ENCODE measurements around the gene CFAP221.

The CFAP221 gene

DNA sequence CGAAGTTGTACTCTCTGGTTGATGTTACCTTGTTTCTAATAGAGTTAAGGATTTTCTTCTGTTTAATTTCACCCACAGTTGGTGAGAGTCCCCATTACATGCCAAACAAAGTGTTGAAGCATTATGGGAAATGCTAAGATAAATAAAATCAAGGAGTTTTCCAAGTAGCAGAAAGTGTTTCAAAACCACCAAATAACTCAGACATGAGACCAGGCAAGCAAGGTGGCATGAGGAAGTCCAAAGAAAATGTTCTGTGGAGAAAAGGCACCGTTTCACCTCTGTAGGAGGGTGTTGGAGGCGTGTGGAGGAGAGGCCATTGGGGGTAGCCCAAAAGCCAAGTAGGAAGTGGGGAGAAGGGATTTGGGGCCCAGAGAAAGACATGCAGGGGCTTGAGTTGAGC is 8.7 kb downstream of the CFAP221 start:
- TF ChIP-seq, protein P1, sequence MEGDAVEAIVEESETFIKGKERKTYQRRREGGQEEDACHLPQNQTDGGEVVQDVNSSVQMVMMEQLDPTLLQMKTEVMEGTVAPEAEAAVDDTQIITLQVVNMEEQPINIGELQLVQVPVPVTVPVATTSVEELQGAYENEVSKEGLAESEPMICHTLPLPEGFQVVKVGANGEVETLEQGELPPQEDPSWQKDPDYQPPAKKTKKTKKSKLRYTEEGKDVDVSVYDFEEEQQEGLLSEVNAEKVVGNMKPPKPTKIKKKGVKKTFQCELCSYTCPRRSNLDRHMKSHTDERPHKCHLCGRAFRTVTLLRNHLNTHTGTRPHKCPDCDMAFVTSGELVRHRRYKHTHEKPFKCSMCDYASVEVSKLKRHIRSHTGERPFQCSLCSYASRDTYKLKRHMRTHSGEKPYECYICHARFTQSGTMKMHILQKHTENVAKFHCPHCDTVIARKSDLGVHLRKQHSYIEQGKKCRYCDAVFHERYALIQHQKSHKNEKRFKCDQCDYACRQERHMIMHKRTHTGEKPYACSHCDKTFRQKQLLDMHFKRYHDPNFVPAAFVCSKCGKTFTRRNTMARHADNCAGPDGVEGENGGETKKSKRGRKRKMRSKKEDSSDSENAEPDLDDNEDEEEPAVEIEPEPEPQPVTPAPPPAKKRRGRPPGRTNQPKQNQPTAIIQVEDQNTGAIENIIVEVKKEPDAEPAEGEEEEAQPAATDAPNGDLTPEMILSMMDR (IDR thresholded peaks at IDR 0.05; ENCODE audit: low read depth, low read length) = no peak

DNA sequence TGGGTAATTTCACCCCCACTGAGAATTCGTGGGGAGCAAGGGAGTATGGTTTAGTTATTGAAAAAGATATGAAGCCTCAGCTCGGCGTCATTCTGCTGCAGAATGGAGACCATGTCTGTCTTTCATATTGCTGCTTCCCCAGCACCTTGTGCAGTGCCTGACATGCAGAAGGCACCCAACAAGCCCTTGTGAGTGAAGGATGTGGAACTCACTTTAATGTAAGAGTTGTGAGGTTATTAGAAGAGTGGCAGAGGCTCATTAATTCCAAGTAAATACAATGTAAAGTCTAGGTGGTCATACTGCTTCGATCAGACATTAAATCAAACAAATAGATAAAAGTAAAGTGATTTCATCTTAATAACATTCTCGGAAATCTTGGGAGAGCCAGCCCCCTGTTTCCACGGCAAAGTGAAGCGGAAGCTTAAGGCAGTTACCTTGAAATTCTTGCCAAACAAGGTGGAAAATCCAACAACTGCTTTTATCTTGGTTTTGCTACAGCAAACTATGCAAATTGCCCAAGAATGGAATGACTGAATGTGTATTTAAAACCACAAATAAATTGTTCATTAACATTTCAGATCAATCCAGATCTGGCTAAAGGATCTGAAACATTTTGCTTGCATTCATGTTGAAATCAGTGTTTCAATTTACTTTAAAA is 9.6 kb downstream of the CFAP221 start:
- no peak overlapping the region for H3K4me3 ChIP-seq (replicated peaks in 1 of 2; ENCODE audit: low read depth in 2 of 2, low read length in 2 of 2)
- no peak for DNase-seq (ENCODE audit: low read depth in 2 of 2)
- TF ChIP-seq, protein P1 (IDR thresholded peaks at IDR 0.05; ENCODE audit: low read depth, low read length) = no peak

More for the DNA sequence above, 8.7 kb downstream of the CFAP221 start:
- no peak overlapping the region for H3K4me3 ChIP-seq (replicated peaks in 1 of 2; ENCODE audit: low read depth in 2 of 2, low read length in 2 of 2)
- DNase-seq (ENCODE audit: low read depth in 2 of 2) = no peak

DNA sequence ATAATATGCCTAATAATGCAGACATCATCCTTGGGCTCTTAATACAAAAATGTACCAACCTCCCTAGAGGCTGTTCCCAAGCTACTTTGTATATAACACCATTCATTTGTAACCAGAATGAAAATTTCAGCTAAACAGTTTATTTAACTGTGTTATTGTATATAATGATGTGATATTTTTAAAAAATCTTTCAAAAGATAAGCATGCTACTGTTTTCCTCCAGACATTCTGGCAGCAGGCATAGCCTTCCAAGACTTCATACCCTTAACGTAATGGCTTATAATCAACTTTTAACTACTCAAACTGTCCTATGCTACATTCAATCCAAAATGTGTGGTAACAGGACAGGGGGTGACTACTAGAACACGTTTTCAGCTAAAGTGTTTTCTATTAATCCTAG is 21.2 kb downstream of the CFAP221 start:
- TF ChIP-seq, protein P1 (IDR thresholded peaks at IDR 0.05; ENCODE audit: low read depth, low read length) = no peak
- no peak overlapping the region for H3K4me3 ChIP-seq (replicated peaks in 1 of 2; ENCODE audit: low read depth in 2 of 2, low read length in 2 of 2)
- DNase-seq (ENCODE audit: low read depth in 2 of 2) = no peak

DNA sequence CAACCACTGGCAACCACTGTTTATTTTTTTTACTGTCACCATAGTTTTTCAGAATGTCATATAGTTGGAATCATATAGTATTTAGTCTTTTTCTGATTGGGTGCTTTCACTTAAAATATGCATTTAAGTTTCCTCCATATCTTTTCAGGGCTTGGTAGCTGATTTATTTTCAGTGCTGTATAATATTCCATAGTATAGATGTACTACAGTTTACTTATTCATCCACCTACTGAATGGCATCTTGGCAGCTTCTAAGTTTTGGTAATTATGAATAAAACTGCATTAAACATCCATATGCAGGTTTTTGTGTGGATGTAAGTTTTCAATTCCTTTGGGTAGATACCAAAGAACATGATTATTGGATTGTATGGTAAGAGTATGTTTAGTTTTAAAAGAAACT is 23.0 kb downstream of the CFAP221 start:
- TF ChIP-seq, protein P1 (IDR thresholded peaks at IDR 0.05; ENCODE audit: low read depth, low read length) = no peak
- no peak overlapping the region for H3K4me3 ChIP-seq (replicated peaks in 1 of 2; ENCODE audit: low read depth in 2 of 2, low read length in 2 of 2)
- no peak for DNase-seq (ENCODE audit: low read depth in 2 of 2)

DNA sequence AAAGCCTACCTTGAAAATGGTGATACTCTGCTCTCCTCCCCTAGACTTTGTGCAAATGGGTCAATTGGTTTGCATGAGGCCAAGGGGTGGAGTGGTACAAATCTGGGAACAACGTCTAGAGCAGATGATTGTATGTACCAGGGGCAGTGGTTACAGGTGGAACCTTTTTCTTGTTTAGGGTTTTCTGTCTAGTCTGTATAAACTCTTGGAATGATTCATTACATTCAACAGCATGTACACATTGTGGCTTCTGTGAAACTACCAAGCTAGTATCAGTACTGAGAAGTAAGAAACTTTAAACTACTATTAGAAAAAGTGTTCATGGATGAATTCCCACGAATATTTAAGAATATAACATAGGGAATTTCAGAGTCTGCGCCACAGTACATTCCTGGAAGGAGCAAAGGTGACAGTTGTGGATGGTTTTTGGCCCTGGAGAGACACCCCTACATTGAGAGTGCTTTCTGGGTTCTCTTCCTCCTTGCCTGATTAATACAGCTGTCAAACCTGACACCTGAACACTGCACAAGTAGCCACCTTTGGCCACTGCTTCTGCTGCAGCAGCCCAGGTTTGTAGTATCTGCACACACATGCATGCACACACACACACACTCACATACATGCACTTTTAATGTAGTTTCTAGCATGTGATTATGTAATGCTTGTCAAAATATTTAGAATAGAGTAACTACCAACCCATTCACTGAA is 30.0 kb downstream of the CFAP221 start:
- TF ChIP-seq, protein P1 (IDR thresholded peaks at IDR 0.05; ENCODE audit: low read depth, low read length) = no peak
- DNase-seq (ENCODE audit: low read depth in 2 of 2) = no peak
- H3K4me3 ChIP-seq (replicated peaks in 1 of 2; ENCODE audit: low read depth in 2 of 2, low read length in 2 of 2) = no peak overlapping the region

DNA sequence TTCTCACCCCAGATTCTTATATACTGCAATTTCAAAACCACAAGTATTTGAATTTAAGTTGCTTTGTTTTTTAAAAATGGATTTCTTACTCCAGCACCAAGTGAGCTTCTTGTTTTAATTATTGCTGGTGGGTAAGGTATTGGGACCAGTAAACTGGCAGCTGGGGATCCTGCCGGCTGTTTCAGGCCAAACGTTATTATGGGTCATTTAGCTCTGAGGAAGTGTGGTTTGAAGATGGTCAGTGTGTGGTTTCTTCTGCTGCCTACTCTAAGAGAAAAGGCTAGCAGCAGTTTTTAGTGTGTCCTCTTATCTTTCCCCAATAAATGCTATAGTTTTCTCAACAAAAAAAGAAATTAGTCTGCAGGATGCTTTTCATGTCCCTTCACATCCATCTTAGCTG is 30.6 kb downstream of the CFAP221 start:
- TF ChIP-seq, protein P1 (IDR thresholded peaks at IDR 0.05; ENCODE audit: low read depth, low read length) = no peak
- no peak for DNase-seq (ENCODE audit: low read depth in 2 of 2)
- H3K4me3 ChIP-seq (replicated peaks in 1 of 2; ENCODE audit: low read depth in 2 of 2, low read length in 2 of 2) = no peak overlapping the region

All from cardiac fibroblast (primary cell).